ENCODE measurements around the gene MYO1E. TPM values are rescaled to one million over a fixed set of nuclear protein-coding genes. Genes with fewer than 3 reads are reported as not detected.

MYO1E gene
- polyA plus RNA-seq, 1 donor from 2014 or later: 0.38 TPM

GRCh38 chr15:59160880-59161593 lies 211.6 kb downstream of the MYO1E start:
- Histone ChIP-seq H4K20me1 (ENCODE audit: insufficient read depth) (no peaks in the 10 kb centered on the region), H3K9ac (ENCODE audit: low read length) (no peak overlapping the region), H3F3A (ENCODE audit: insufficient read depth, low read length, poor library complexity, severe bottlenecking) (no peaks in the 10 kb centered on the region), H3K79me2 (replicated peaks; ENCODE audit: insufficient read depth, low read length) (no peaks in the 10 kb centered on the region), H3K27ac (ENCODE audit: low read length) (no peak overlapping the region), H2AFZ (ENCODE audit: low read depth, low read length) (no peak overlapping the region), H3K9me2 (ENCODE audit: insufficient read depth, low read length) (no peaks in the 10 kb centered on the region), H3K9me3 (ENCODE audit: low read length) (no peaks in the 10 kb centered on the region), H3K4me3 (ENCODE audit: low read length) (no peak overlapping the region), H3K4me2 (ENCODE audit: low read length) (no peak overlapping the region), H3K36me3 (ENCODE audit: insufficient read depth, low read length) (no peaks in the 10 kb centered on the region), H3K27me3 (ENCODE audit: insufficient read depth, low read depth, low read length) (no peaks in the 10 kb centered on the region)
- TF ChIP-seq MXI1 (conservative IDR thresholded peaks at IDR 0.05; ENCODE audit: poor library complexity, severe bottlenecking): no peak
- no peak for TF ChIP-seq TAF1 (IDR thresholded peaks at IDR 0.05; ENCODE audit: low read depth)
- TF ChIP-seq SMC3 (conservative IDR thresholded peaks at IDR 0.05; ENCODE audit: poor library complexity): peak; percentile 71
- peak; percentile 65 for TF ChIP-seq RAD21 (conservative IDR thresholded peaks at IDR 0.05)
- TF ChIP-seq EZH2 (IDR thresholded peaks at IDR 0.05; ENCODE audit: borderline replicate concordance, insufficient read depth, low read length, poor library complexity, severe bottlenecking): no peak
- TF ChIP-seq EP300 (conservative IDR thresholded peaks at IDR 0.05; ENCODE audit: poor library complexity, severe bottlenecking): no peak
- TF ChIP-seq POLR2AphosphoS5 (IDR thresholded peaks at IDR 0.05): no peak
- TF ChIP-seq CTCF (IDR thresholded peaks at IDR 0.05; ENCODE audit: poor library complexity, severe bottlenecking): peak; percentile 57
- no peak for TF ChIP-seq REST (IDR thresholded peaks at IDR 0.05; ENCODE audit: borderline replicate concordance)

GRCh38 chr15:59159210-59159609 lies 213.5 kb downstream of the MYO1E start:
- Histone ChIP-seq H3K36me3 (ENCODE audit: insufficient read depth, low read length) (no peaks in the 10 kb centered on the region), H3K9ac (ENCODE audit: low read length) (no peak overlapping the region), H3K9me2 (ENCODE audit: insufficient read depth, low read length) (no peaks in the 10 kb centered on the region), H3K9me3 (ENCODE audit: low read length) (no peaks in the 10 kb centered on the region), H4K20me1 (ENCODE audit: insufficient read depth) (no peaks in the 10 kb centered on the region), H3K4me2 (ENCODE audit: low read length) (no peak overlapping the region), H3K27me3 (ENCODE audit: insufficient read depth, low read depth, low read length) (no peaks in the 10 kb centered on the region), H3K27ac (ENCODE audit: low read length) (no peak overlapping the region), H2AFZ (ENCODE audit: low read depth, low read length) (no peak overlapping the region), H3F3A (ENCODE audit: insufficient read depth, low read length, poor library complexity, severe bottlenecking) (no peaks in the 10 kb centered on the region), H3K79me2 (replicated peaks; ENCODE audit: insufficient read depth, low read length) (no peaks in the 10 kb centered on the region), H3K4me3 (ENCODE audit: low read length) (no peak overlapping the region)
- no peak for TF ChIP-seq CTCF (IDR thresholded peaks at IDR 0.05; ENCODE audit: poor library complexity, severe bottlenecking)
- no peak for TF ChIP-seq MXI1 (conservative IDR thresholded peaks at IDR 0.05; ENCODE audit: poor library complexity, severe bottlenecking)
- TF ChIP-seq REST (IDR thresholded peaks at IDR 0.05; ENCODE audit: borderline replicate concordance): no peak
- TF ChIP-seq EZH2 (IDR thresholded peaks at IDR 0.05; ENCODE audit: borderline replicate concordance, insufficient read depth, low read length, poor library complexity, severe bottlenecking): no peak
- no peak for TF ChIP-seq EP300 (conservative IDR thresholded peaks at IDR 0.05; ENCODE audit: poor library complexity, severe bottlenecking)
- TF ChIP-seq TAF1 (IDR thresholded peaks at IDR 0.05; ENCODE audit: low read depth): no peak
- no peak for TF ChIP-seq RAD21 (conservative IDR thresholded peaks at IDR 0.05)
- TF ChIP-seq POLR2AphosphoS5 (IDR thresholded peaks at IDR 0.05): no peak
- no peak for TF ChIP-seq SMC3 (conservative IDR thresholded peaks at IDR 0.05; ENCODE audit: poor library complexity)
